Measurements from ENCODE around the gene C2CD2L. TPM values are rescaled to one million over a fixed set of nuclear protein-coding genes. Genes with fewer than 3 reads are reported as not detected.

Gene C2CD2L
- total RNA-seq, 2 donors from 2014 or later: 20.9 to 24.6 TPM

GRCh38 chr11:119112314-119113020 lies 5.3 kb downstream of the C2CD2L start:
- H3K36me3 Mint-ChIP-seq (ENCODE audit: low read depth): peaks cover 13% of the 10 kb centered on the region
- no peak overlapping the region for H3K4me3 Mint-ChIP-seq
- DNase-seq (no peak), ATAC-seq (no peak)
- H3K4me1 Mint-ChIP-seq: peaks cover 37% of the 10 kb centered on the region
- H3K9me3 ChIP-seq (ENCODE audit: control insufficient read depth, low read length, poor library complexity, severe bottlenecking): no peaks in the 10 kb centered on the region
- no peaks in the 10 kb centered on the region for H3K27me3 Mint-ChIP-seq
- peak overlapping the region; percentile 94 for H3K27ac Mint-ChIP-seq

DNA sequence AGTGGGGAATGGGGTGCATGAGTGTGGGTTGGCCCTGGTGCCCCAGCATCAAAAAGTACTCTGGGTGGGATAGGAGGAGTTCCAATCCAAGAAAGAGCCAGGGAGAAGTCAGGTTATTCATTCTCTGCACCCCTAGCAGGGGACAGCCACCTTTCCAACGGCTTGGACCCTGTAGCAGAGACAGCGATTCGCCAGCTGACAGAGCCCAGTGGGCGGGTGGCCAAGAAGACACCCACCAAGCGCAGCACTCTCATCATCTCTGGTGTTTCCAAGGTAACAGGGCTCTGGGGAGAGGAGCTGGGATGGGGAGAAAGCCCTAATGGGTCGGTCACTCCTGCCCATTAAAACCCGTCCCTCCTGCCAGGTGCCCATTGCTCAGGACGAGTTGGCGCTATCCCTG lies 6.6 kb downstream of the C2CD2L start:
- peaks cover 13% of the 10 kb centered on the region for H3K36me3 Mint-ChIP-seq (ENCODE audit: low read depth)
- H3K27me3 Mint-ChIP-seq: no peaks in the 10 kb centered on the region
- H3K4me1 Mint-ChIP-seq: peaks cover 31% of the 10 kb centered on the region
- H3K27ac Mint-ChIP-seq: no peak overlapping the region
- ATAC-seq: no peak
- H3K4me3 Mint-ChIP-seq: peak overlapping the region; percentile 22
- no peak for DNase-seq
- no peaks in the 10 kb centered on the region for H3K9me3 ChIP-seq (ENCODE audit: control insufficient read depth, low read length, poor library complexity, severe bottlenecking)

- no peaks in the 10 kb centered on the region for H3K9me3 ChIP-seq (ENCODE audit: control insufficient read depth, low read length, poor library complexity, severe bottlenecking)
- Mint-ChIP-seq H3K27me3 (no peaks in the 10 kb centered on the region), H3K27ac (no peak overlapping the region), H3K4me1 (peaks cover 25% of the 10 kb centered on the region), H3K36me3 (ENCODE audit: low read depth) (peaks cover 13% of the 10 kb centered on the region), H3K4me3 (no peak overlapping the region)
- no peak for DNase-seq
- ATAC-seq: no peak
These were observed 7.2 kb downstream of the C2CD2L start for GRCh38 chr11:119114351-119114750.

DNA sequence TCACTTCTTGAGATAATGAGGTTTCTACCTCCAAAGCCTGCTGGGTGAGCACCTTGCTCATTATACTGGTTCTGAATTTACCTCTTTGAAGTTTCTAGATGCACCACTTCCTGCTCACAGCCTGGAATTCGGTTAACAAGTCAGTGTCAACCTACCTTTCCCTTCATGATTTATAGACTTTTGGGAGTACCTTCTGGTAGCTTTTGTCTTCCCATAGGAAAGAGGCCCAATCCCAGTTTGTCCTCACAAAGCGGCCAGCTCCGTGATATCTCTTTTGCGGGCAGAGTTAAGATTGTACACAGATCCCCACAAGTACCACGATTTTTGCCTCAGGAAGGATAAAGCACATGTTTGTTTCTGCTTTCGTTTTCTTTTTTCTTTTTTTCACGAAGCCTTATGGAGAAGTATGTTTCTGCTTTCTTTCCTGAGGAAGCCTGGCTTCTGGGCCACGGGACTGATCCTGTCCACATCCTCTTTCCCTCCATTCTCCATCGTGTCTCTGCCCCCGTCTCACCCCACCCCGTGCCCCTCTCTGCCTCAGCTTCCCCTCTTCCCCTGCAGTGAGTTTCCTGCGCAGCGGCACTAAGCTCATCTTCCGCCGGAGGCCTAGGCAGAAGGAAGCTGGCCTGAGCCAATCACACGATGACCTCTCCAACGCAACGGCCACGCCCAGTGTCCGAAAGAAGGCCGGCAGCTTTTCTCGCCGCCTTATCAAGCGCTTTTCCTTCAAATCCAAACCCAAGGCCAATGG lies 8.5 kb downstream of the C2CD2L start:
- no peaks in the 10 kb centered on the region for H3K9me3 ChIP-seq (ENCODE audit: control insufficient read depth, low read length, poor library complexity, severe bottlenecking)
- Mint-ChIP-seq H3K27me3 (no peaks in the 10 kb centered on the region), H3K4me1 (peaks cover 24% of the 10 kb centered on the region), H3K27ac (peak overlapping the region; percentile 93), H3K4me3 (peak overlapping the region; percentile 87), H3K36me3 (ENCODE audit: low read depth) (peaks cover 13% of the 10 kb centered on the region)
- peak; percentile 87 for ATAC-seq
- no peak for DNase-seq

- H3K36me3 Mint-ChIP-seq (ENCODE audit: low read depth): peaks cover 13% of the 10 kb centered on the region
These were observed 9.1 kb downstream of the C2CD2L start for GRCh38 chr11:119116235-119116594.

GRCh38 chr11:119116601-119117000 lies 9.5 kb downstream of the C2CD2L start:
- ATAC-seq: no peak
- Mint-ChIP-seq H3K27ac (peak overlapping the region; percentile 93), H3K27me3 (no peaks in the 10 kb centered on the region), H3K4me1 (peaks cover 30% of the 10 kb centered on the region), H3K4me3 (peak overlapping the region; percentile 87), H3K36me3 (ENCODE audit: low read depth) (peaks cover 10% of the 10 kb centered on the region)
- no peaks in the 10 kb centered on the region for H3K9me3 ChIP-seq (ENCODE audit: control insufficient read depth, low read length, poor library complexity, severe bottlenecking)
- DNase-seq: no peak

More at GRCh38 chr11:119116235-119116594, 9.1 kb downstream of the C2CD2L start:
- no peak for DNase-seq
- no peak for ATAC-seq
- peaks cover 28% of the 10 kb centered on the region for H3K4me1 Mint-ChIP-seq
- H3K27ac Mint-ChIP-seq: peak overlapping the region; percentile 93
- no peaks in the 10 kb centered on the region for H3K27me3 Mint-ChIP-seq
- H3K4me3 Mint-ChIP-seq: peak overlapping the region; percentile 87
- no peaks in the 10 kb centered on the region for H3K9me3 ChIP-seq (ENCODE audit: control insufficient read depth, low read length, poor library complexity, severe bottlenecking)

- H3K27ac Mint-ChIP-seq: peak overlapping the region; percentile 93
These were observed 10.0 kb downstream of the C2CD2L start for GRCh38 chr11:119117004-119117706.

GRCh38 chr11:119118227-119118626 lies 11.1 kb downstream of the C2CD2L start:
- DNase-seq (no peak), ATAC-seq (no peak)
- H3K27ac Mint-ChIP-seq: no peak overlapping the region
- H3K36me3 Mint-ChIP-seq (ENCODE audit: low read depth): peaks cover 3% of the 10 kb centered on the region
- no peaks in the 10 kb centered on the region for H3K27me3 Mint-ChIP-seq
- H3K9me3 ChIP-seq (ENCODE audit: control insufficient read depth, low read length, poor library complexity, severe bottlenecking): no peaks in the 10 kb centered on the region
- H3K4me1 Mint-ChIP-seq: peaks cover 41% of the 10 kb centered on the region
- H3K4me3 Mint-ChIP-seq: no peak overlapping the region

More at GRCh38 chr11:119117004-119117706, 10.0 kb downstream of the C2CD2L start:
- no peaks in the 10 kb centered on the region for H3K9me3 ChIP-seq (ENCODE audit: control insufficient read depth, low read length, poor library complexity, severe bottlenecking)
- ATAC-seq (no peak), DNase-seq (no peak)
- no peaks in the 10 kb centered on the region for H3K27me3 Mint-ChIP-seq
- H3K4me1 Mint-ChIP-seq: peaks cover 32% of the 10 kb centered on the region
- peaks cover 7% of the 10 kb centered on the region for H3K36me3 Mint-ChIP-seq (ENCODE audit: low read depth)
- peak overlapping the region; percentile 87 for H3K4me3 Mint-ChIP-seq

- no peak overlapping the region for H3K27ac Mint-ChIP-seq
- H3K4me1 Mint-ChIP-seq: peaks cover 42% of the 10 kb centered on the region
- ATAC-seq (no peak), DNase-seq (no peak)
- H3K9me3 ChIP-seq (ENCODE audit: control insufficient read depth, low read length, poor library complexity, severe bottlenecking): no peaks in the 10 kb centered on the region
- H3K36me3 Mint-ChIP-seq (ENCODE audit: low read depth): peaks cover 3% of the 10 kb centered on the region
- H3K4me3 Mint-ChIP-seq: no peak overlapping the region
- H3K27me3 Mint-ChIP-seq: no peaks in the 10 kb centered on the region
These were observed 11.8 kb downstream of the C2CD2L start for GRCh38 chr11:119118946-119119345.

DNA sequence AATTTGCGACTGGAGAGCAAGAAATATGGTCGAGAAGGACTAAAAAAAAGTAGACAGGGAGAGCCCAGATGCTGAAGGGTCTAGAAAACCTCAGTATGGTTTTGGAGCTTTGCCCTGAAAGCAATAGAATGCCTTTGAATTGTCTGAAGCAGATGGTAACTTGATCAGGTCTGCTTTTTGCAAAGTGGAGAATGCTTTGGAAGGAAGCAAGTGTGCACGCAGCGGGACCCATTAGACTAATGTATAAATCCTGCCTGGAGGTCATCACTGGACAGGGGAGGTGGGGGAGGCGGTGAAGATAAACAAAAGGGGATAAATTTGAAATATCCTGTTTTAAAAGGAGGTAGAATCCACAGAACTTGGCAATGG lies 13.5 kb downstream of the C2CD2L start:
- no peaks in the 10 kb centered on the region for H3K9me3 ChIP-seq (ENCODE audit: control insufficient read depth, low read length, poor library complexity, severe bottlenecking)
- ATAC-seq: no peak
- DNase-seq: no peak
- Mint-ChIP-seq H3K4me1 (peaks cover 36% of the 10 kb centered on the region), H3K36me3 (ENCODE audit: low read depth) (no peaks in the 10 kb centered on the region), H3K4me3 (peak overlapping the region; percentile 99), H3K27me3 (no peaks in the 10 kb centered on the region), H3K27ac (peak overlapping the region; percentile 98)

- ATAC-seq (peak; percentile 99), DNase-seq (peak; percentile 97 to 100 (median 99))
- Mint-ChIP-seq H3K27ac (peak within 1 kb of the TSS; percentile 98), H3K36me3 (ENCODE audit: low read depth) (no peaks in the 10 kb centered on the region), H3K4me3 (peak within 1 kb of the TSS; percentile 99), H3K27me3 (no peaks in the 10 kb centered on the region), H3K4me1 (peaks cover 33% of the 10 kb centered on the region)
- H3K9me3 ChIP-seq (ENCODE audit: control insufficient read depth, low read length, poor library complexity, severe bottlenecking): no peaks in the 10 kb centered on the region
These were observed 14.1 kb downstream of the C2CD2L start, which contains the start of gene HINFP for GRCh38 chr11:119121008-119121810. Gene HINFP (plus strand): TSS chr11:119121580. CDS start chr11:119126945, 5,365 bp downstream.

DNA sequence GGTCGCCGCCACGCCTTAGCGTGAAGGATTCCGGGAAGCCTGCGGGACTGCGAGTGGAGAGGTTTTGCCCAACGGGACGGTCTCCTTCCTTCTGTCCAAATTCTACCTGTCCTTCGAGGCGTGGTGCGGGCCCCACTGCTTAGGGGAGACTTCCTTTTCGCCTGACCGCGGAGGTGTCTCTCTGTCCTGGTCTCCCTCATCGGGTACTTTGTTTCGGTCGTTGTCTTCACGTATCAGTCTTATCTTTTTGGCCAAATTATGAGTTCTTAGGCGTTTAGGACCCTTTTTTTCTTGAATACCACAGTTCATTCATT lies 14.6 kb downstream of the C2CD2L start:
- peak overlapping the region; percentile 98 for H3K27ac Mint-ChIP-seq
- H3K4me1 Mint-ChIP-seq: peaks cover 34% of the 10 kb centered on the region
- H3K36me3 Mint-ChIP-seq (ENCODE audit: low read depth): no peaks in the 10 kb centered on the region

DNA sequence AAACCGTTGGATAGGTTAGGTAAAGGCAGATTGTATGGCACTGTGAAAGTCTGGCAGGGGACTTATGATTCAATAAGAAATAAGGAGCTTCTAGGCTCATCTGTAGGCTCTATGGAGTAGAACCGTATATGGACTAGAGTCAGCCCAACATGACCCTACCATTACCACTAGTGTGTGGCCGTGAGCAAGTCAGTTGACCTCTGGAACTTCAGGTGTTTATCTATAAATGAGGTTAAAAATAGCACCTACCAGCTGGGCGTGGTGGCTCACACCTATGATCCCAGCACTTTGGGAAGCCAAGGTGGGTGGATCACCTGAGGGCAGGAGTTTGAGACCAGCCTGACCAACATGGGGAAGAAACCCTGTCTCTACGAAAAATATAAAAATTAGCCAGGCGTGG lies 18.7 kb downstream of the C2CD2L start:
- no peak for ATAC-seq
- DNase-seq: no peak
- Mint-ChIP-seq H3K27me3 (no peaks in the 10 kb centered on the region), H3K4me3 (no peak overlapping the region), H3K36me3 (ENCODE audit: low read depth) (no peaks in the 10 kb centered on the region), H3K4me1 (peaks cover 28% of the 10 kb centered on the region), H3K27ac (no peak overlapping the region)
- no peaks in the 10 kb centered on the region for H3K9me3 ChIP-seq (ENCODE audit: control insufficient read depth, low read length, poor library complexity, severe bottlenecking)

More for the DNA sequence above, 14.6 kb downstream of the C2CD2L start:
- no peaks in the 10 kb centered on the region for H3K27me3 Mint-ChIP-seq
- ATAC-seq: peak; percentile 0
- peak overlapping the region; percentile 99 for H3K4me3 Mint-ChIP-seq
- DNase-seq: no peak
- no peaks in the 10 kb centered on the region for H3K9me3 ChIP-seq (ENCODE audit: control insufficient read depth, low read length, poor library complexity, severe bottlenecking)

All from T-helper 17 cell (primary cell).